Ovary (tissue), 9 donors: ENCODE data around the gene IGF1R. TPM values are rescaled to one million over a fixed set of nuclear protein-coding genes. Genes with fewer than 3 reads are reported as not detected.

Source experiments
- DNase-seq, 5 donors: peaks; one replicate each; pipeline ENCODE4 v3.0.0-alpha.2; 2019 to 2020
- H3K27ac ChIP-seq, 2 donors: fragments of 200-600 bp; one replicate each; pipeline versions ENCODE4 v1.5.1 to v1.8.0; 2019 to 2022
- H3K27me3 ChIP-seq: fragments of 200-600 bp; one replicate; pipeline ENCODE4 v1.8.0; 2022
- H3K36me3 ChIP-seq: fragments of 200-600 bp; sonication (generic); one replicate; pipeline ENCODE4 v1.5.1; 2019
- H3K4me1 ChIP-seq: one replicate; pipeline ENCODE4 v1.8.1; 2013; ENCODE audit warnings: mild to moderate bottlenecking, moderate library complexity; ENCODE audit not compliant: insufficient read depth
- H3K4me3 ChIP-seq: fragments of 200-600 bp; sonication (generic); one replicate; pipeline ENCODE4 v1.5.1; 2017
- H3K9me3 ChIP-seq, 2 donors: fragments of 200-600 bp in 1 of 2; sonication (generic) in 1 of 2; one replicate each; pipeline versions ENCODE4 v1.5.1 to v1.8.1; 2013 to 2019; ENCODE audit warnings: mild to moderate bottlenecking in 1 of 2, moderate library complexity in 1 of 2
- CTCF ChIP-seq, 3 donors: fragments of 450-650 bp in 2 of 3; fragments of 200-600 bp in 1 of 3; IDR thresholded peaks; one replicate each; pipeline versions ENCODE4 v1.5.1 to v1.8.0; 2016 to 2022; ENCODE audit warnings: antibody characterized with exemption in 3 of 3, mild to moderate bottlenecking in 1 of 3
- EP300 ChIP-seq: sonication (generic); formaldehyde crosslinking; IDR thresholded peaks from one replicate; pipeline ENCODE4 v1.6.1; 2017; ENCODE audit warnings: antibody characterized with exemption
- POLR2A ChIP-seq: fragments of 450-650 bp; IDR thresholded peaks from one replicate; pipeline ENCODE4 v1.6.1; 2017; ENCODE audit warnings: antibody characterized with exemption, mild to moderate bottlenecking, moderate library complexity
- WGBS, 3 donors: extraction: QIAGEN DNeasy Blood & Tissue Kit in 1 of 3; methylation state at CpG; one replicate each; pipeline versions ENCODE4 v1.1.5 to v1.1.7; 2013 to 2017; 5-methylcytosine and 5-hydroxymethylcytosine counted together
- intact Hi-C, 4 donors: fragments of 100-400 bp; cut with DNase I; formaldehyde crosslinking; loops; one replicate each; pipeline versions ENCODE4 v1.11.0 to v1.15.1; 2022 to 2023
- polyA plus RNA-seq, 2 donors: library from polyadenylated mRNA; stranded (reverse); fragments of 200-250 nt in 1 of 2; fragments of 350-450 nt in 1 of 2; fragmentation: Illumina TruSeq in 1 of 2; extraction: RNeasy Lipid Tissue Mini Kit (QIAGEN cat#74804) in 1 of 2; gene quantifications; one replicate each; pipeline ENCODE4 v1.2.3, GENCODE V29; 2013 to 2014
- total RNA-seq, 7 donors: library from RNA; depleted of rRNA in 2 of 7; stranded (reverse); fragments of >200 nt in 2 of 7; fragmentation: NEBNext Ultra II Directional in 3 of 7; extraction: Animal tissue kit (Norgen Biotek cat#: 25700) in 3 of 7; gene quantifications; one replicate each; pipeline versions ENCODE4 v1.1.0 to v1.2.4, GENCODE V29; 2016 to 2023
- donor health status: DM: no; HTN: no; CAD: no; lungs with moderate emphysema.
- donor health status: DM: no; HTN: no; CAD: no.
- donor health status: Bipolar disorder and iron deficiency.
- donor health status: DM: yes; HTN: yes; CAD: no.
- donor health status: DM: no; HTN: no; CAD: no.
- donor health status: DM: yes; HTN: yes; CAD: no.

Gene IGF1R
- total and polyA plus RNA-seq, 9 donors, result 15.4 to 88.7 (median 68.9) TPM

- no peak for DNase-seq
- TF ChIP-seq POLR2A (no peak), CTCF (IDR thresholded peaks at IDR 0.05) (no peak), EP300 (no peak)
- 30 to 59% (median 53%) methylated on average over 1 of the region's 1 CpG for WGBS, 3 donors
- intact Hi-C loops, result loop anchor here in 3 of 4 donors (10.0 kb wide), 3 partner anchors 121 to 411 kb away; no protein-coding TSS in a partner anchor
- Histone ChIP-seq H3K36me3 (no peaks in the 10 kb centered on the region), H3K9me3 (no peaks in the 10 kb centered on the region), H3K27ac (no peak overlapping the region), H3K27me3 (no peaks in the 10 kb centered on the region), H3K4me3 (no peak overlapping the region), H3K4me1 (peaks cover 13% of the 10 kb centered on the region)
Measured at GRCh38 chr15:98653686-98654085, 5.3 kb downstream of the IGF1R start.

GRCh38 chr15:98654790-98655360, 6.5 kb downstream of the IGF1R start:
- no peak for DNase-seq
- WGBS, 3 donors, result 68 to 77% (median 71%) methylated on average over 4 of the region's 4 CpGs
- intact Hi-C loops, result loop anchor here in 3 of 4 donors (10.0 kb wide), 3 partner anchors 120 to 410 kb away; no protein-coding TSS in a partner anchor
- no peaks in the 10 kb centered on the region for H3K9me3 ChIP-seq
- H3K4me3 ChIP-seq, result no peak overlapping the region
- no peak overlapping the region for H3K27ac ChIP-seq
- H3K27me3 ChIP-seq, result no peaks in the 10 kb centered on the region
- TF ChIP-seq EP300 (no peak), CTCF (IDR thresholded peaks at IDR 0.05) (no peak), POLR2A (no peak)
- H3K4me1 ChIP-seq, result peaks cover 15% of the 10 kb centered on the region
- H3K36me3 ChIP-seq, result no peaks in the 10 kb centered on the region

- no peak for DNase-seq
- Histone ChIP-seq H3K27me3 (no peaks in the 10 kb centered on the region), H3K4me1 (peaks cover 18% of the 10 kb centered on the region), H3K9me3 (no peaks in the 10 kb centered on the region), H3K4me3 (no peak overlapping the region), H3K27ac (no peak overlapping the region), H3K36me3 (no peaks in the 10 kb centered on the region)
- TF ChIP-seq EP300 (no peak), CTCF (IDR thresholded peaks at IDR 0.05) (no peak), POLR2A (no peak)
- WGBS, 3 donors, result 89 to 92% (median 90%) methylated on average over 8 of the region's 8 CpGs
- intact Hi-C loops, result loop anchor here in 3 of 4 donors (10.0 kb wide), 3 partner anchors 119 to 409 kb away; no protein-coding TSS in a partner anchor
Measured at GRCh38 chr15:98655732-98656131, 7.4 kb downstream of the IGF1R start.

- no peak for TF ChIP-seq CTCF (IDR thresholded peaks at IDR 0.05)
- no peak for TF ChIP-seq POLR2A
- no peak for TF ChIP-seq EP300
- DNase-seq, result no peak
- intact Hi-C loops, result loop anchor here in 3 of 4 donors (10.0 kb wide), 3 partner anchors 117 to 407 kb away; no protein-coding TSS in a partner anchor
Measured at GRCh38 chr15:98657721-98658120, 9.4 kb downstream of the IGF1R start.

More at GRCh38 chr15:98657721-98658120, 9.4 kb downstream of the IGF1R start:
- Histone ChIP-seq H3K9me3 (no peaks in the 10 kb centered on the region), H3K27me3 (no peaks in the 10 kb centered on the region), H3K36me3 (no peaks in the 10 kb centered on the region), H3K4me1 (peaks cover 28% of the 10 kb centered on the region), H3K4me3 (no peak overlapping the region), H3K27ac (no peak overlapping the region)
- WGBS, 3 donors, result 81 to 90% (median 87%) methylated on average over 4 of the region's 4 CpGs
